ENCODE data around the gene SLC10A6. TPM values are rescaled to one million over a fixed set of nuclear protein-coding genes. Genes with fewer than 3 reads are reported as not detected.

SLC10A6 gene
- total and polyA plus RNA-seq, 10 of the 15 experiments (the other 5 are each of a cell fraction or from before 2014, with no cell fraction given), result 0.05 TPM; not detected in 9

- Histone ChIP-seq H3K4me3 (no peak overlapping the region), H3K9me3 (replicated peaks; ENCODE audit: control insufficient read depth, insufficient read depth, low read length) (no peaks in the 10 kb centered on the region), H3K27me3 (replicated peaks in 1 of 2; ENCODE audit: control insufficient read depth in 2 of 2, insufficient read depth in 2 of 2, low read length in 1 of 2) (no peaks in the 10 kb centered on the region), H3K79me2 (ENCODE audit: control insufficient read depth, insufficient read depth, low read length) (no peaks in the 10 kb centered on the region), H3K36me3 (ENCODE audit: control insufficient read depth in 2 of 2, insufficient read depth in 2 of 2, low read length in 1 of 2) (no peaks in the 10 kb centered on the region), H3K27ac (ENCODE audit: control insufficient read depth, insufficient read depth) (no peak overlapping the region), H3K9ac (ENCODE audit: control insufficient read depth, insufficient read depth, low read length) (no peak overlapping the region), H3K4me2 (ENCODE audit: control insufficient read depth, insufficient read depth) (no peak overlapping the region), H3K4me1 (ENCODE audit: control insufficient read depth, insufficient read depth, low read length) (no peaks in the 10 kb centered on the region), H4K20me1 (ENCODE audit: control insufficient read depth, insufficient read depth) (no peaks in the 10 kb centered on the region), H2AFZ (ENCODE audit: control insufficient read depth, low read depth, low read length) (no peak overlapping the region)
- ChIA-PET POLR2A (interaction anchor here (0.7 kb wide), 1 partner anchor 149 kb away, joined by 3 read pairs; no protein-coding TSS in a partner anchor), SMC1A (ENCODE audit: uncharacterized antibody, unreplicated experiment) (interaction anchor here (1.4 to 6.1 kb wide), 2 partner anchors 397 to 401 kb away, joined by 18 to 75 read pairs; no protein-coding TSS in a partner anchor), CTCF (interaction anchor here (0.7 to 11.3 kb wide), 4 partner anchors 339 to 630 kb away, joined by 3 to 207 read pairs (median 12); no protein-coding TSS in a partner anchor), RAD21 (ENCODE audit: unreplicated experiment) (interaction anchor here (1.4 to 2.0 kb wide), 4 partner anchors 254 to 400 kb away, joined by 4 to 17 read pairs (median 12); no protein-coding TSS in a partner anchor)
- in situ Hi-C loops (cut with MboI) (loop anchor here (5.0 kb wide), 1 partner anchor 399 kb away; no protein-coding TSS in a partner anchor), intact Hi-C loops (cut with micrococcal nuclease; ENCODE audit: unreplicated experiment) (loop anchor here (10.0 kb wide), 1 partner anchor 852 kb away; no protein-coding TSS in a partner anchor)
- no TSS peak for BruUV-seq (replicated peaks)
- WGBS (ENCODE audit: insufficient coverage, insufficient replicate concordance, low lambda C conversion rate, missing lambda C conversion rate), result 70% methylated on average over 4 of the region's 4 CpGs
- ATAC-seq (no peak), DNase-seq (ENCODE audit: low read depth, low spot score) (no peak), FAIRE-seq (no peak)
- TF ChIP-seq GATAD2B (conservative IDR thresholded peaks at IDR 0.05; ENCODE audit: low read depth) (no peak), ZNF592 (IDR thresholded peaks at IDR 0.05) (no peak), ZNF274 (IDR thresholded peaks at IDR 0.05; ENCODE audit: insufficient read depth, insufficient read length) (no peak), USF2 (IDR thresholded peaks at IDR 0.05; ENCODE audit: borderline replicate concordance, low read depth, low read length) (no peak), MTA3 (IDR thresholded peaks at IDR 0.05; ENCODE audit: borderline replicate concordance, low read length) (no peak), STAT3 (IDR thresholded peaks at IDR 0.05; ENCODE audit: low read depth, low read length) (no peak), ZNF24 (IDR thresholded peaks at IDR 0.05) (no peak), RUNX3 (IDR thresholded peaks at IDR 0.05; ENCODE audit: low read length) (no peak), RBBP5 (conservative IDR thresholded peaks at IDR 0.05) (no peak), CBX5 (IDR thresholded peaks at IDR 0.05; ENCODE audit: low read depth) (no peak), KAT2A (conservative IDR thresholded peaks at IDR 0.05; ENCODE audit: control insufficient read depth, low read depth, low read length) (no peak), CBFB (IDR thresholded peaks at IDR 0.05; ENCODE audit: low read depth) (no peak), SKIL (IDR thresholded peaks at IDR 0.05; ENCODE audit: low read depth, poor library complexity, severe bottlenecking) (no peak), NBN (IDR thresholded peaks at IDR 0.05) (no peak), SIX5 (IDR thresholded peaks at IDR 0.05; ENCODE audit: low read depth, low read length, severe bottlenecking) (no peak), BCL11A (IDR thresholded peaks at IDR 0.05; ENCODE audit: low read depth, low read length) (no peak), USF1 (IDR thresholded peaks at IDR 0.05; ENCODE audit: borderline replicate concordance, extremely low read length, insufficient read depth, low read depth, low read length) (no peak)
Measured at GRCh38 chr4:86896596-86896995, 47.4 kb upstream of the SLC10A6 start.
